Measurements from ENCODE around the gene SRGAP1. TPM values are rescaled to one million over a fixed set of nuclear protein-coding genes. Genes with fewer than 3 reads are reported as not detected.

Gene SRGAP1
- total RNA-seq, 4 donors from 2014 or later, result 13.1 to 81.5 (median 22.4) TPM

GRCh38 chr12:64019101-64019500 lies 174.6 kb downstream of the SRGAP1 start:
- TF ChIP-seq POLR2A (IDR thresholded peaks at IDR 0.05) (no peak), CTCF (IDR thresholded peaks at IDR 0.05) (no peak), EP300 (IDR thresholded peaks at IDR 0.05) (no peak)
- H3K36me3 ChIP-seq, result peaks cover 0 to 12% (median 0%) of the 10 kb centered on the region in 3 donors
- 88 to 93% methylated on average over 2 of the region's 2 CpGs for WGBS, 2 donors
- no peak for DNase-seq (ENCODE audit: low spot score in 2 of 2)
- H3K27ac ChIP-seq, result no peak overlapping the region
- no peaks in the 10 kb centered on the region for H3K27me3 ChIP-seq
- H3K4me1 ChIP-seq, result no peaks in the 10 kb centered on the region
- no peak overlapping the region for H3K4me3 ChIP-seq
- H3K9me3 ChIP-seq, result no peaks in the 10 kb centered on the region

GRCh38 chr12:64019654-64020053 lies 175.2 kb downstream of the SRGAP1 start:
- Histone ChIP-seq H3K9me3 (no peaks in the 10 kb centered on the region), H3K36me3 (peaks cover 0 to 12% (median 0%) of the 10 kb centered on the region in 3 donors), H3K27me3 (no peaks in the 10 kb centered on the region), H3K27ac (no peak overlapping the region), H3K4me3 (no peak overlapping the region), H3K4me1 (no peaks in the 10 kb centered on the region)
- WGBS, 2 donors, result 58 to 61% methylated on average over 1 of the region's 1 CpG
- DNase-seq (ENCODE audit: low spot score in 2 of 2), result no peak
- no peak for TF ChIP-seq POLR2A (IDR thresholded peaks at IDR 0.05)
- no peak for TF ChIP-seq EP300 (IDR thresholded peaks at IDR 0.05)
- TF ChIP-seq CTCF (IDR thresholded peaks at IDR 0.05), result no peak

- H3K27me3 ChIP-seq, result no peaks in the 10 kb centered on the region
- no peak for TF ChIP-seq EP300 (IDR thresholded peaks at IDR 0.05)
- no peak for TF ChIP-seq CTCF (IDR thresholded peaks at IDR 0.05)
- no peak for TF ChIP-seq POLR2A (IDR thresholded peaks at IDR 0.05)
- no peak for DNase-seq (ENCODE audit: low spot score in 2 of 2)
- H3K27ac ChIP-seq, result peak overlapping the region in 2 of 4 donors; percentile 26 to 31
- no peak overlapping the region for H3K4me3 ChIP-seq
- 48 to 51% methylated on average over 9 of the region's 9 CpGs for WGBS, 2 donors
- peaks cover 0 to 6% (median 0%) of the 10 kb centered on the region in 3 donors for H3K36me3 ChIP-seq
- no peaks in the 10 kb centered on the region for H3K9me3 ChIP-seq
- peaks cover 0 to 23% (median 0%) of the 10 kb centered on the region in 4 donors for H3K4me1 ChIP-seq
Measured at GRCh38 chr12:64025174-64025958, 180.9 kb downstream of the SRGAP1 start.

GRCh38 chr12:64027311-64027710 lies 182.8 kb downstream of the SRGAP1 start:
- TF ChIP-seq EP300 (IDR thresholded peaks at IDR 0.05) (no peak), POLR2A (IDR thresholded peaks at IDR 0.05) (no peak), CTCF (IDR thresholded peaks at IDR 0.05) (no peak)
- Histone ChIP-seq H3K27me3 (no peaks in the 10 kb centered on the region), H3K36me3 (peaks cover 0 to 11% (median 0%) of the 10 kb centered on the region in 3 donors), H3K4me3 (no peak overlapping the region), H3K27ac (peak overlapping the region in 1 of 4 donors; percentile 9), H3K4me1 (peaks cover 0 to 23% (median 0%) of the 10 kb centered on the region in 4 donors), H3K9me3 (no peaks in the 10 kb centered on the region)
- WGBS, 2 donors, result 53 to 55% methylated on average over 1 of the region's 1 CpG
- DNase-seq (ENCODE audit: low spot score in 2 of 2), result no peak

GRCh38 chr12:64028541-64028940 lies 184.0 kb downstream of the SRGAP1 start:
- 78 to 82% methylated on average over 5 of the region's 5 CpGs for WGBS, 2 donors
- H3K36me3 ChIP-seq, result peaks cover 0 to 9% (median 0%) of the 10 kb centered on the region in 3 donors
- peak overlapping the region in 1 of 4 donors; percentile 57 for H3K27ac ChIP-seq
- H3K4me1 ChIP-seq, result peaks cover 0 to 23% (median 0%) of the 10 kb centered on the region in 4 donors
- no peak overlapping the region for H3K4me3 ChIP-seq
- no peaks in the 10 kb centered on the region for H3K27me3 ChIP-seq
- no peak for DNase-seq (ENCODE audit: low spot score in 2 of 2)
- TF ChIP-seq CTCF (IDR thresholded peaks at IDR 0.05) (no peak), EP300 (IDR thresholded peaks at IDR 0.05) (no peak), POLR2A (IDR thresholded peaks at IDR 0.05) (no peak)
- H3K9me3 ChIP-seq, result no peaks in the 10 kb centered on the region
